ENCODE results near the gene RPL5.

RPL5 gene

DNA sequence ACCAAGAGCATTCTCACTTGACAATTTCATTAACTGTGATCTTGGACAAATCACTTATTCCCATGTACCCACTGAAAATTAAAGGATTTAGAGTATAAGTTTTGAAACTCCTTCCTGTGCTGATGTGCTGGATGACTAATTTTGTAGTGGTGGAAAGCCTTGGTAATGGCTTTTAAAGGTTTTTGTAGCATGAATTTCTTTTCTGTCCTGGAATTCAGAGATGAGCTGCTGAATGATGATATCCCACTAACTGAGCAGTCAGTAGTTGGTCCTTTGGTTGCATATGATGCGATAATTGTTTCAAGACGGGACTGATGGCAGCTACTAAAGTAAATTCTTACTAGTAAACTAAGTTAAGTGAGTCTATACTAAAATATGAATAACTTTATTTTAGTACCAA is 5.2 kb downstream of the RPL5 start:
- H3K27ac ChIP-seq: no peak overlapping the region
- H3K4me3 ChIP-seq: no peak overlapping the region
- DNase-seq (ENCODE audit: low spot score): no peak
- TF ChIP-seq CTCF (IDR thresholded peaks at IDR 0.05): no peak

GRCh38 chr1:92838519-92838918 is 6.7 kb downstream of the RPL5 start:
- TF ChIP-seq CTCF (IDR thresholded peaks at IDR 0.05): no peak
- no peak overlapping the region for H3K4me3 ChIP-seq
- no peak for DNase-seq (ENCODE audit: low spot score)
- H3K27ac ChIP-seq: no peak overlapping the region

DNA sequence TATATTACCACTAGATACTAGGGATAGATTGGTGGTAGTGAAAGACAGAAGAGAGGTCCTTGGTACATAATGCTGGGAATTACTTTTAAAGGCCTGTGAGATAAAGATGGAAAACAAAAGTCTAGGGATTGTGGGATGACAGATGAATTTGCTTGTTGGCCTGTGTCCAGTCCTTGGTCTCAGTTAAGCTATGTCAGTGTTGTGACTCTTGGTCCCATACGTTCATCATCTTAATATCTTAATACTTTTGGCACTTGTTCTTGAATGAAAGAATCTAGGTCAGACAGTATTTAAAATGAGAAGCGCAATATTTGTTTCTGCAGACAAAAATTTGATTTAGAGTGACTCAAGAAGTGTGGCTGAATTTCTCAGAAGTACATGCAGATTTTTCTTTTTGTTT is 7.6 kb downstream of the RPL5 start:
- DNase-seq (ENCODE audit: low spot score): no peak
- no peak overlapping the region for H3K4me3 ChIP-seq
- TF ChIP-seq CTCF (IDR thresholded peaks at IDR 0.05): no peak
- peak overlapping the region in 1 of 2 donors; percentile 12 for H3K27ac ChIP-seq

- no peak for TF ChIP-seq CTCF (IDR thresholded peaks at IDR 0.05)
- DNase-seq (ENCODE audit: low spot score): no peak
- H3K27ac ChIP-seq: no peak overlapping the region
- no peak overlapping the region for H3K4me3 ChIP-seq
Observed at GRCh38 chr1:92840600-92840999, 8.8 kb downstream of the RPL5 start.

GRCh38 chr1:92842082-92843045 is 10.5 kb downstream of the RPL5 start:
- no peak overlapping the region for H3K27ac ChIP-seq
- no peak for TF ChIP-seq CTCF (IDR thresholded peaks at IDR 0.05)
- H3K4me3 ChIP-seq: no peak overlapping the region
- no peak for DNase-seq (ENCODE audit: low spot score)

DNA sequence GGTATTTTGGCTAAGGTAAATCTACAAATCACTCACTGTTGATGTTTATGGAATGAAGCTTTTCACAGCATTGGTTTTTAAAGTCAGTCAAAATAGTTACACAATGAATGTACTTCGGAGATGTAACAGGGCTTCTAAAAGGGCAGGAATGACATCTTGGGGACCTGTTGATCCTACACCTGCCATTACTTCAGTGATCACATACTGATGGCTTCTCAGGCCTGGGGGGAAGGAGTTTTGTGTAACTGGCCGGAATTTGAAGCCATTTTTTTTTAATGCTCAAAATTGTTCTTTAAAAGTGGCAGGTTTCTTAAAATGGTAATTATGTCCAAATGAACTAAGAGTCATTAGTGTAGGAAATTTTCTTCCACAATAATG is 11.2 kb downstream of the RPL5 start:
- Histone ChIP-seq H3K4me3 (no peak overlapping the region), H3K27ac (no peak overlapping the region)
- TF ChIP-seq CTCF (IDR thresholded peaks at IDR 0.05): no peak
- no peak for DNase-seq (ENCODE audit: low spot score)
